HG03095 (cell line): Measurements from ENCODE around the gene SEMA6D.

ENCODE experiments used
- ATAC-seq: cut with Tn5 transposase; IDR thresholded peaks from one replicate; pipeline ENCODE4 v1.9.1; 2021; ENCODE audit warnings: moderate library complexity; ENCODE audit not compliant: unreplicated experiment

SEMA6D gene

GRCh38 chr15:47780971-47781370 is 63.7 kb downstream of the SEMA6D start:
- no peak for ATAC-seq

- no peak for ATAC-seq
Measured at GRCh38 chr15:47781527-47781926, 64.2 kb downstream of the SEMA6D start.

- no peak for ATAC-seq
Measured at GRCh38 chr15:47784820-47785219, 67.5 kb downstream of the SEMA6D start.

- ATAC-seq: no peak
Measured at GRCh38 chr15:47786371-47786770, 69.1 kb downstream of the SEMA6D start.

- ATAC-seq: no peak
Measured at GRCh38 chr15:47787875-47788274, 70.6 kb downstream of the SEMA6D start.

GRCh38 chr15:47788685-47789084 is 71.4 kb downstream of the SEMA6D start:
- no peak for ATAC-seq

- no peak for ATAC-seq
Measured at GRCh38 chr15:47791161-47791560, 73.9 kb downstream of the SEMA6D start.

- no peak for ATAC-seq
Measured at GRCh38 chr15:47792231-47792630, 74.9 kb downstream of the SEMA6D start.

- no peak for ATAC-seq
Measured at GRCh38 chr15:47794252-47794914, 77.1 kb downstream of the SEMA6D start.

GRCh38 chr15:47795864-47796263 is 78.6 kb downstream of the SEMA6D start:
- no peak for ATAC-seq

GRCh38 chr15:47796339-47796738 is 79.0 kb downstream of the SEMA6D start:
- no peak for ATAC-seq

- ATAC-seq: no peak
Measured at GRCh38 chr15:47796830-47797229, 79.5 kb downstream of the SEMA6D start.

GRCh38 chr15:47801522-47801921 is 84.2 kb downstream of the SEMA6D start:
- ATAC-seq: no peak

- no peak for ATAC-seq
Measured at GRCh38 chr15:47802216-47802615, 84.9 kb downstream of the SEMA6D start.

GRCh38 chr15:47803767-47804166 is 86.5 kb downstream of the SEMA6D start:
- no peak for ATAC-seq

- ATAC-seq: no peak
Measured at GRCh38 chr15:47804733-47805132, 87.4 kb downstream of the SEMA6D start.

GRCh38 chr15:47806008-47806407 is 88.7 kb downstream of the SEMA6D start:
- no peak for ATAC-seq

GRCh38 chr15:47811172-47811571 is 93.9 kb downstream of the SEMA6D start:
- ATAC-seq: no peak

GRCh38 chr15:47812470-47812999 is 95.2 kb downstream of the SEMA6D start:
- peak; percentile 76 for ATAC-seq

GRCh38 chr15:47813748-47814384 is 96.6 kb downstream of the SEMA6D start:
- ATAC-seq: peak; percentile 84

GRCh38 chr15:47814620-47815019 is 97.3 kb downstream of the SEMA6D start:
- no peak for ATAC-seq

GRCh38 chr15:47817969-47818548 is 100.8 kb downstream of the SEMA6D start:
- ATAC-seq: no peak
